ENCODE data around the gene KIAA2012.

DNA sequence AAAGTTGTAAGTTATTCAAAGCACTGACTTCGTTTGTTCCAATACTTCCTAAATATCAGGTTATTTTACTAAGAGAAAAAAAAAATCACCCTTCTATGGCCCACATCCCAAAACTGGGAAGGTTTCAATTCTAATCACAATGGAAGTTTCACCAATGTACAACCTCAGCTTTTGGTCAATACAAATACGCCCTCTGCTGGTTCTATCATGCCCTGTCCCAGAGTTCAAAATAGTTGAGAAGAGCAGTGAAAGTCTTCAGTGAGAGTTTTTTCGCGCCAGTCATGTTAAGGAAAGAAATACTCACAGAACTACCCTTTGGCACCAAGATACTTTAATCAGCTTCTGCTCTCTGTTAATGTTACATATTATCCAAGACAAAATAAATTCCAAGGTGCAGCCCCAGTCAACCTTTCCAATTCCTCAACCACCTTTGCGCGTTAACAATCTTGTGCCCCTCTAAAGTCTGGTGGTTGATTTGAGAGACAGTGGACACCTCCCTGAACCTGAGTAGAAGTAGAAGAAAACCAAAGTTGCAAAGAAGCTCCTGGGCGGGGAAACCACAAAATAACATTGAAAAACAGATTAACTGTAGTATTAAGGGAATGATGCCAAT is 105.4 kb downstream of the KIAA2012 start:
- TF ChIP-seq POLR2A (IDR thresholded peaks at IDR 0.05; ENCODE audit: low read length): no peak
- no peak for TF ChIP-seq GATA1 (IDR thresholded peaks at IDR 0.05; ENCODE audit: low read depth, low read length)

All from erythroblast (primary cell).